ENCODE data around the gene TNIP2.
"Not testable (repeated sequence)": the region's sequence is repeated elsewhere in the genome, so short reads cannot be mapped to it uniquely, and the experiment has no call there.

TNIP2 gene

DNA sequence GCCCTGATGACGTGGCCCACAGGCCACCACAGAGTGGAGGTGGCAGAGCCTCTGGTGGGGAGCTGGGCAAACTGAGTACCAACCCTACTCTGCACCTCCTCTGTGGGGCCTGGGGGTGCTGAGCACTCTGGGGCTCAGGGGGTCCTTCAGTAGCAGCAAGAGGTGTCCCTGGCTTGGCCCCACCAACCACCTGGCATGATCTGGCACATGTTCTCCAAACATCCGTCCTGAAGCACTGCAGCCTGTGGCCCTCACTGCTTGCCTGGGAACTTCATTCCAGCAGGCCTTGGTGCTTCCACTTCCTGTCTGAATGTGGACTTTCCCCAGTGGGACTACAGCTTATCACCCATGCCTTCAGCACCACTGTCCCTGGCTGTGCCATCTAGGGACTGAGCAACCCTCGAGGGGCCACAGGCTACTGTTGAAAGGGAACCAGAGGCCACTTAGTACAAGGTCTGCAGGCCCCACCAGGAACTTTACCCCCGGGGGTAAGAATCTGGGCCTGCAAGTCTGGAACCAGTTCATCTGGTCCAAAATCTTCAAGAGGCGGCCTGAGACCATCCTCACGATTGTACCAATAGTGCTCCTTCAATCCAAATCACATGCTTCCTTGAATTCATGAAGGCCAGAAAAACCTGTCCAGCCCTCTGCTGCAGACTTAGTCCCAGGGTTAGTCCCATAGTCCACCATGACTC is 13.2 kb downstream of the TNIP2 start:
- 95 to 96% methylated on average over 6 of the region's 6 CpGs for WGBS, 2 experiments
- Histone ChIP-seq H3K36me3 (ENCODE audit: control insufficient read depth, insufficient read depth, low read length) (peaks cover 24% of the 10 kb centered on the region), H3K27me3 (ENCODE audit: control insufficient read depth, insufficient read depth, low read length, poor library complexity, severe bottlenecking) (no peaks in the 10 kb centered on the region), H3K4me1 (ENCODE audit: control insufficient read depth, insufficient read depth, low read length) (no peaks in the 10 kb centered on the region), H3K9me3 (ENCODE audit: control insufficient read depth, low read length) (no peaks in the 10 kb centered on the region), H3K4me3 (ENCODE audit: insufficient read depth, low read depth, low read length) (no peak overlapping the region), H3K27ac (ENCODE audit: insufficient read depth, low read depth, low read length, poor library complexity, severe bottlenecking) (no peak overlapping the region)

DNA sequence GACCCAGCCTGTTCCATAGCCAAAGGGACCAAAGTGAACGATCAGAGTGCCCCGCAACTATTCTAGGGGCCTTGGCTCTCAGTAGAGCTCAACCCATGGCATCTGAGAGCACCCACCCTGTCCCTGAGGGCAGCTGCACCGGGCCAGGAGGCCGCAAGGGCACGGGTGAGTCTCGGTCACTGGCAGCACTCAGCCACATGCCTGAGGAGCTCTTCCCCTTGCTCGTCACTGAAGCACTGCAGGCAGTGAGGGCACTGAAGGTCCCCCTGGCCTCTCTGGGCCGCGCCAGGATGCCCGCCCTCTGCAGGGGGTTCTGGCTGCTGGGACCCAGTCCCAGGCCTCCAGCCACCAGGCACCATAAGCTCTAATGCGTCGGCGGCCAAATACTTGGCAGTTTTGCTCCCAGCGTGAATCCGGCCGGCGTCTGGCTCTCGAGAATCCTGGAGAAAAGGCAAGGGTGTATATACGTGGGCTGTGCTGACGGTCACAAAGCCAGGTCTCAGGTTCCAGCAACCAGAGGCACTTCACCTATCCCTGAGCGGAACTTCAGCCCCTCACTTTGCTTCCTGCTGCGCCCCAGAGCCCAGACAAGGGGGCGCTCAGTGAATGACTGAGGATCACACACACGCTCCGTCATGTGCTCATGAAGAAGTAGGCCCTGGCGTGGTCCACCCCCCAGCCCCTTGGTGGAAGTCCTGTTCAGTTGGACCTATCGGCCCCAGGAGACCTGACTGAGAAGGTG is 13.9 kb downstream of the TNIP2 start:
- Histone ChIP-seq H3K36me3 (ENCODE audit: control insufficient read depth, insufficient read depth, low read length) (peaks cover 22% of the 10 kb centered on the region), H3K4me3 (ENCODE audit: insufficient read depth, low read depth, low read length) (no peak overlapping the region), H3K4me1 (ENCODE audit: control insufficient read depth, insufficient read depth, low read length) (no peaks in the 10 kb centered on the region), H3K9me3 (ENCODE audit: control insufficient read depth, low read length) (no peaks in the 10 kb centered on the region), H3K27me3 (ENCODE audit: control insufficient read depth, insufficient read depth, low read length, poor library complexity, severe bottlenecking) (no peaks in the 10 kb centered on the region), H3K27ac (ENCODE audit: insufficient read depth, low read depth, low read length, poor library complexity, severe bottlenecking) (no peak overlapping the region)
- WGBS, 2 experiments: 95 to 97% methylated on average over 27 of the region's 27 CpGs

DNA sequence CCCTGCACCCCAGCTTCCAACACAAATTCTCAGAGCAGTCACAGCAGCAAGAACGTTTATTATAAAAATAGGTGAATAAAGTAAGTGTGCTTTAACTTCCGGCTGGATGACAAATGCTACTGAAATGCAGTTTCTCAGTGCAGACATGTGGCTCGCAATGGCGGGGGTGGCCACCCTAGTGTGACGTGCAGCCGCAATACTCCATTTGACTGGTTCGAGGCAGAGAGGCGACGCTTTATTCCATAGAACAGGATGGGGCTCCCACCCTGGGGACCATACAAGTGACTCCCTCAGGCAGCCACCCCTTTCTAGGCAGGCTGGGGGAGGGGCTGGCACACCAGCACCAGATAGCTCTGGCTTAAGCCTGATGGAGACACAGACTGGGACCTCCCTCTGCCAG is 14.5 kb downstream of the TNIP2 start:
- Histone ChIP-seq H3K36me3 (ENCODE audit: control insufficient read depth, insufficient read depth, low read length) (peaks cover 16% of the 10 kb centered on the region), H3K27me3 (ENCODE audit: control insufficient read depth, insufficient read depth, low read length, poor library complexity, severe bottlenecking) (no peaks in the 10 kb centered on the region), H3K4me1 (ENCODE audit: control insufficient read depth, insufficient read depth, low read length) (no peaks in the 10 kb centered on the region), H3K9me3 (ENCODE audit: control insufficient read depth, low read length) (no peaks in the 10 kb centered on the region), H3K27ac (ENCODE audit: insufficient read depth, low read depth, low read length, poor library complexity, severe bottlenecking) (no peak overlapping the region), H3K4me3 (ENCODE audit: insufficient read depth, low read depth, low read length) (no peak overlapping the region)
- WGBS, 2 experiments: 91 to 92% methylated on average over 9 of the region's 9 CpGs

DNA sequence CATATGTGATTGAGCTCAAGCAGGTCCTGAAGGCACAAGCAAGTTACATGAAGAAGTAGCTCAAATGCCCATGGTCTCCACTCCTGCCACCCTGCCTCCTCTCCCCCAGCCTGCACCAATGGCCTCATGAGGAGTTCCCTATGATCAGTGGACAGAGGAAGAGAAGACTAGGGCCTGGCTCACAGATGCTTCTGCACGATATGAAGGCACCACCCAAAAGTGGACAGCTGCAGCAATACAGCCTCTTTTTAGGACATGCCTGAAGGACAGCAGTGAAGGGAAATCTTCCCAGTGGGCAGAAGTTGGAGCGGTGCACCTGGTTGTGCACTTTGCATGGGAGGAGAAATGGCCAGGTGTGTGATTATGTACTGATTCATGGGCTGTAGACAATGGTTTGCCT is 17.8 kb downstream of the TNIP2 start:
- H3K27ac ChIP-seq (ENCODE audit: insufficient read depth, low read depth, low read length, poor library complexity, severe bottlenecking); H3K27me3 ChIP-seq (ENCODE audit: control insufficient read depth, insufficient read depth, low read length, poor library complexity, severe bottlenecking); H3K36me3 ChIP-seq (ENCODE audit: control insufficient read depth, insufficient read depth, low read length); H3K4me1 ChIP-seq (ENCODE audit: control insufficient read depth, insufficient read depth, low read length); H3K9me3 ChIP-seq (ENCODE audit: control insufficient read depth, low read length); H3K4me3 ChIP-seq (ENCODE audit: insufficient read depth, low read depth, low read length): not testable (repeated sequence)
- WGBS, 2 experiments: 94 to 96% methylated on average over 2 of the region's 2 CpGs

DNA sequence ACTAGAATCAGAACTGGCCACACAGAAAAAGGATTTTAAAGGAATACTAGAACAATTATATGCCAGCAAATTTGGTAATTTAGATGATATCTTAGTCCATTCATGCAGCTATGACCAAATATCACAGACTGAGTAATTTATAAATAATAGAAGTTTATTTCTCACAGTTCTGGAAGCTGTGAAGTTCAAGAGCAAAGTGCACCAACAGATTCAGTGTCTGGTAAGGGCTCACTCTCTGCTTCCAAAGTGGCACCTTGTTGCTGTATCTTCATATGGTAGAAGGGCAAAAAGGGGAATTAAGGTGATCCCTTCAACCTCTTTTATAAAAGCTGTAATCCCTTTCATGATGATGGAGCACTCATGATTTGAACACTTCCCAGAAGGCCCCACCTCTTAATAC is 20.3 kb downstream of the TNIP2 start:
- Histone ChIP-seq H3K27ac (ENCODE audit: insufficient read depth, low read depth, low read length, poor library complexity, severe bottlenecking) (no peak overlapping the region), H3K4me1 (ENCODE audit: control insufficient read depth, insufficient read depth, low read length) (peaks cover 8% of the 10 kb centered on the region), H3K4me3 (ENCODE audit: insufficient read depth, low read depth, low read length) (no peak overlapping the region), H3K9me3 (ENCODE audit: control insufficient read depth, low read length) (no peaks in the 10 kb centered on the region), H3K27me3 (ENCODE audit: control insufficient read depth, insufficient read depth, low read length, poor library complexity, severe bottlenecking) (no peaks in the 10 kb centered on the region), H3K36me3 (ENCODE audit: control insufficient read depth, insufficient read depth, low read length) (no peaks in the 10 kb centered on the region)

DNA sequence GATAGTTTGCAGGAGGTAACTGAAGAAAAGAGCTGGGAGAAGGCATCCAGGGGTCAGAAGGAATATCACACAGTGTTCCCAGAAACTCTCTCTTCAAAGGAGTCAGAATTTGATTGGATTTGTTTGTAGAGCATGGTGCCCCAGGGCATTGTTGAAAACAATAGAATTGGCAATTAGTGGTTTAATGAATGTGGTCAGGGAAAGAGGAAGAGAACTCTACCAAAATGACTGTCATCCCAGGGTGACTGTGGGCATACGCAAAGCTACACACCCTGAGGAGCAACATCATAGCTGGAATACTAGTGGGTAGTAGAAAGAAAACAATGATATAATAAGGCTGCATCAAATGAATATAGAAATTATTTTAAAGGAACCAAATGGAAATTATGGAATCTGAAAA is 21.5 kb downstream of the TNIP2 start:
- WGBS, 2 experiments: 95 to 100% methylated on average over 1 of the region's 1 CpG
- Histone ChIP-seq H3K36me3 (ENCODE audit: control insufficient read depth, insufficient read depth, low read length) (peaks cover 4% of the 10 kb centered on the region), H3K4me1 (ENCODE audit: control insufficient read depth, insufficient read depth, low read length) (peaks cover 8% of the 10 kb centered on the region), H3K4me3 (ENCODE audit: insufficient read depth, low read depth, low read length) (no peak overlapping the region), H3K27me3 (ENCODE audit: control insufficient read depth, insufficient read depth, low read length, poor library complexity, severe bottlenecking) (no peaks in the 10 kb centered on the region), H3K27ac (ENCODE audit: insufficient read depth, low read depth, low read length, poor library complexity, severe bottlenecking) (no peak overlapping the region), H3K9me3 (ENCODE audit: control insufficient read depth, low read length) (no peaks in the 10 kb centered on the region)

DNA sequence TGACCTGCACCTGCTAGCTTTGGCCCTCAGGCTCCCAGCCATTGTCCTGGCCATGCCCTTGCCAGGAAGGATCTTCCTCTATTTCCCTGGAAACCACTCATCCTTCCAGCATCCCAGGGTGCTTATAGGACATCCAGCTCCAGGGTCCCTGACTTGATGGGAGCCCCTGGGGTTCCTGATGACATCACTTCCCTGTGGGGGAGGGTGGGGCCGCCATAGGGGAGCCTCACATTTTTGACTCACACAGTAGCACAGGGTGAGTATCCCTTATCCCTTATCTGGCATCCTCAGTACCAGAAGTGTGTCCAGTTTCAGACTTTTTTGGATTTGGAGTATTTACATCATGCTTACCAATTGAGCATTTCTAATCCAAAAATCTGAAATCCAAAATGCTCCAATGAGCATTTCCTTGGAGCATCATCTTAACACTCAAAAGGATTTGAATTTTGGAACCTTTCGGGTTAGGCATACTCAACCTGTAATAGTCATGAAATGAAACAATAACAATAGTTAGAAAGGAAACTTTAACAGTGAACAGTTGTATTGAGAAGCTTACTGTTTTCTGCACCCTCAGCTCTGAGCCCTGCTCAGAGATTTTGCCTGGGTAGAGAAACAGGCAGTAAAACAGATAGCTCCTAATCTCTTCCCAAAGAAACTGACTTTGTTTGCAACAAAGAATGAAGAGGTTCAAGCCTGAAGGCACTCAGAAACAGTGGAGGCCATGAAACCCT is 22.1 kb downstream of the TNIP2 start:
- peaks cover 8% of the 10 kb centered on the region for H3K4me1 ChIP-seq (ENCODE audit: control insufficient read depth, insufficient read depth, low read length)
- peak overlapping the region; percentile 30 for H3K27ac ChIP-seq (ENCODE audit: insufficient read depth, low read depth, low read length, poor library complexity, severe bottlenecking)
- H3K27me3 ChIP-seq (ENCODE audit: control insufficient read depth, insufficient read depth, low read length, poor library complexity, severe bottlenecking): no peaks in the 10 kb centered on the region
- WGBS, 2 experiments: 95 to 96% methylated on average over 2 of the region's 2 CpGs
- H3K36me3 ChIP-seq (ENCODE audit: control insufficient read depth, insufficient read depth, low read length): peaks cover 4% of the 10 kb centered on the region
- no peak overlapping the region for H3K4me3 ChIP-seq (ENCODE audit: insufficient read depth, low read depth, low read length)
- H3K9me3 ChIP-seq (ENCODE audit: control insufficient read depth, low read length): no peaks in the 10 kb centered on the region

DNA sequence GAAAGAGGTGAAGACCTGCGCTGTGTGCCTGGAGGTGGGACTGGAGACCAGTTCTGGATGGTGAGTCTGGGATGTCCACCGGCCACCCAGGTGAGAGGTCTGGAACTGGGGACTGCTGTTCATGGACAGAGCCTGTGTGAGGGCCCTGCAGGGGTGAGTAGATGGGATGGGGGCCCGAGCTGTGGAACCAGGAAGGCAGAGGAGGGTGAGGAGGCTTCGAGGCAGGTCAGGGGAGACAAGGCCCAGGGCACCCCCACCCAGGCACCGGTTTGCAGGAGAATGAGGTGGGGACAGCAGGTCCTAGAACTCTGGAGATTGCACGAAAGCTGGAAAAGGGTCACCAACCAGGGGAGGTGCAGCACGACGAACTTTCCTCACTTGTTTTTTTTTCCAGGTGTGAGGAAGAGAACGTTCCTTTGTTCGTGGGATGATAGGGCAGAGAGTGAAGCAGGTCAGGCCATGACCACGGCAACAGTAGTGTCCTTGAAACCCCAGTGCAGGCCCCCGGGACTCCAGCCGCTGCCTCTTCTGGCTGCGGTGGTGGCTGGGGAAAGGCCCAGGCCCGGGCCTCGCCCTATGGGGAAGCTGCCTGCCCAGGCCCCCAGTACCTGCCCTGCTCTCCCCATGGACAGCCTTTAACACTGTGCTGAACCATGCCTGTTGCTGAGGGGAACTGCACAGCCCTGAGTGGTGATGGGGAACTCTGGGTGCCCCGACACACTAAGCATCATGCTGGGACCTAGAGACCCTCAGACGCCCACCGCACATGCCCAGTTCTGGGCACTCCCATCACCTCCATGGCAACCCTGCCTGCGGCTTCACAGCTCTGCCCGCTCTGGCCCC is 22.9 kb downstream of the TNIP2 start:
- Histone ChIP-seq H3K27me3 (ENCODE audit: control insufficient read depth, insufficient read depth, low read length, poor library complexity, severe bottlenecking) (no peaks in the 10 kb centered on the region), H3K27ac (ENCODE audit: insufficient read depth, low read depth, low read length, poor library complexity, severe bottlenecking) (no peak overlapping the region), H3K36me3 (ENCODE audit: control insufficient read depth, insufficient read depth, low read length) (peaks cover 4% of the 10 kb centered on the region), H3K4me3 (ENCODE audit: insufficient read depth, low read depth, low read length) (no peak overlapping the region), H3K9me3 (ENCODE audit: control insufficient read depth, low read length) (no peaks in the 10 kb centered on the region), H3K4me1 (ENCODE audit: control insufficient read depth, insufficient read depth, low read length) (peaks cover 8% of the 10 kb centered on the region)
- WGBS, 2 experiments: 93 to 94% methylated on average over 21 of the region's 21 CpGs

DNA sequence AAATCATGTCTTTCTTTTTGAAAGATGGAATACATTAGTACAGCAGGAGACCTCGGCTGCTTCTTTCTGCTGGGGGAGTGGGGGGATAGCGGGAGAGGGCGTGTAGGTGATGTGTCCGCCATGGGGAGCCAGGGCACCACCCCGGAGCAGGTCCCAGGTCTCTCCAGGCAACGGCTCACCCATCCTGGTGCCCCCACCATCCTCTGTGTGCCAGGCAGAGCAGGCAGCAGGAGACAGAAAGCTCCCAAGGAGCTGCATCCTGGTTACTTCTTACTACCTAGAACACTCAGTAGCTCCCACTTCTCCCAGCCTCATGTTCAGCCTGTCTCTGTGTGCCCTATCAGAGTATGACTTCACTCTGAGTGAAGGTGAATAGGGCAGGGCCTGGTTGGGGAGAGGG is 23.6 kb downstream of the TNIP2 start:
- WGBS, 2 experiments: 93 to 95% methylated on average over 6 of the region's 6 CpGs
- no peak overlapping the region for H3K4me3 ChIP-seq (ENCODE audit: insufficient read depth, low read depth, low read length)
- no peaks in the 10 kb centered on the region for H3K27me3 ChIP-seq (ENCODE audit: control insufficient read depth, insufficient read depth, low read length, poor library complexity, severe bottlenecking)
- H3K9me3 ChIP-seq (ENCODE audit: control insufficient read depth, low read length): no peaks in the 10 kb centered on the region
- peaks cover 8% of the 10 kb centered on the region for H3K4me1 ChIP-seq (ENCODE audit: control insufficient read depth, insufficient read depth, low read length)
- no peak overlapping the region for H3K27ac ChIP-seq (ENCODE audit: insufficient read depth, low read depth, low read length, poor library complexity, severe bottlenecking)
- peaks cover 4% of the 10 kb centered on the region for H3K36me3 ChIP-seq (ENCODE audit: control insufficient read depth, insufficient read depth, low read length)
